Ramos (cell line): Measurements from ENCODE around the gene ZNF775.

ENCODE experiments used
- in situ Hi-C: fragments of 300-500 bp; cut with MboI; formaldehyde crosslinking; loops from one replicate; pipeline ENCODE4 v1.14.3; 2022; ENCODE audit warnings: low sequenced_read_pairs; ENCODE audit not compliant: unreplicated experiment

The ZNF775 gene

GRCh38 chr7:150378853-150379440, at the start of gene ZNF775:
TSS of gene ZNF775 (plus strand) at chr7:150379330. CDS start at chr7:150388471, 9,141 bp downstream.
- in situ Hi-C loops = no loop called here

- in situ Hi-C loops = no loop called here
Observed at GRCh38 chr7:150329331-150330120, 49.6 kb upstream of the ZNF775 start.

- in situ Hi-C loops = no loop called here
Observed at GRCh38 chr7:150330211-150330885, 48.8 kb upstream of the ZNF775 start.

DNA sequence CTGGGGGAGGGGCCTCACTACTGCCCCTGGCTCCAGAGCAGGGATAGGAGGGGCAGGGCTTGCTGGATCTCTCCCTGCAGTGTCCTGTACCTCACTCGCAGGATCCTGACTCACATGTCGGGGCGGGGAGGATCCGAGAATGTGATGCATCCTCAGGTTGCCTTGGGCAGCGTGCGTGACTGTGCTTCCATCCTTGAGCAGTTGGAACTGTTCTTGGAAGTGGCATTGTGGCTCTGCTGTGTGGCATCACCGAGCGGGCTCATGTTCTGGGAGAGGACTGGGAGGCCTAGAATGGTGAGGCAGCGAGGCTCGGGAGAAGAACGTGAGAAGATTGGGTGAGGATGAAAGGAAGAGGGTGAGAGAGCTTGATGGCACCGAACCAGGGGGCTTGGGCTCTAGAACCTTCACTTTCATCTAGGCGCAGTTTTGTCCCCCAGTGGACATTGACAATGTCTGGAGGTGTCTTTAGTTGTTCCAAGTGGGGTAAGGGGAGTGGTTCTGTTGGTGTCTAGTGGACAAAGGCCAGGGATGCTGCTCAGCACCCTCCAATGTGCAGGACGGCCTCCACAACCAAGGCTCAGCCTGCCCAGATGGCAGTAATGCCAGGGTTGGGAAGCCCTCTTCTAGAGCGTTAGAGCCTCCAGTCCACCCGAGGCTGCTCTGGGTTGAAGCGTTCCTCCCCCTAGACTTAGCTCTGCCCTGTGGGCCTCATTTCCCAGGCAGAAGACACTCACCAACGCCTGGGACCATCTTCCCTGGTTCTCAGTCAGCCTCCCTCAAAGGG, 46.1 kb upstream of the ZNF775 start:
- in situ Hi-C loops = no loop called here

DNA sequence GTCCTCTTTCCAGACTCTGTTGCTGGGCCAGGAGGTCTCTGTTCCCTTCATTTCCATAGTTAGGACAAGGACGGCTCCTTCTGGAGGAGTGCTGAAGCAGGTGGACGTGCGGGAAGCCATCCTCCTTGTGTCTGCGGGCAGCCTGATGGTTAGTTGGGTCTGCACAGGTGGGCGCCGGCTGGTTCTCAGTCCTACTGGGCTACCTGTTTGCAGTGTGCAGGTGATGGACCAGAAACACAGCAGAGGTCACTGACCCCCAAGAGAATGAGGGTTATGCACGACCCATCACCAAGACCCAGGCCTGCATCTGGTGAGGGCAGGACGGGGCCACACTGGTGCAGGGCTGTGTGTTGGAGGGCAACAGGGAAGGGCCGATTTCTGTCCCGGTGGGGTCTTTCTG, 45.5 kb upstream of the ZNF775 start:
- in situ Hi-C loops = no loop called here

DNA sequence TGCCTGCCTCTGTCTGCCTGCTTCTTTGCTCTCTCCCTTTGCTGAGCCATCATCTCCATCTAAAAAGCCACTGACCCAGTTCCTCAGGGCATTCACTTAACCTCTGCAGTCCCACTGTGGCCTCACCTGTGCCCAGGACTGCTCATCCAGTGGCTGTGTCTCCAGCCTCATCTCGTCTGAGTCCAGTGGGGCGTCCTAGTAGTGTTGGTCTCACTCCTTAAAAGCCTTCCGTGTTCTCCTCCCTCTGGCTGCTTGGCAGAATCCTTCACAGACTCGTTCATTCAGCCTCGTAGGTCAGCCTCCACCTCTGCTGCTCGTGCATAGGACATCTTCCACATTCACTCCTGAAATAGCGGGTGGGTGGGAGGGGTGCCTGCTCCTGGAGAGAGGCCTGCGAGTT, 45.0 kb upstream of the ZNF775 start:
- in situ Hi-C loops = no loop called here

GRCh38 chr7:150335108-150335773, 43.9 kb upstream of the ZNF775 start:
- in situ Hi-C loops = no loop called here

DNA sequence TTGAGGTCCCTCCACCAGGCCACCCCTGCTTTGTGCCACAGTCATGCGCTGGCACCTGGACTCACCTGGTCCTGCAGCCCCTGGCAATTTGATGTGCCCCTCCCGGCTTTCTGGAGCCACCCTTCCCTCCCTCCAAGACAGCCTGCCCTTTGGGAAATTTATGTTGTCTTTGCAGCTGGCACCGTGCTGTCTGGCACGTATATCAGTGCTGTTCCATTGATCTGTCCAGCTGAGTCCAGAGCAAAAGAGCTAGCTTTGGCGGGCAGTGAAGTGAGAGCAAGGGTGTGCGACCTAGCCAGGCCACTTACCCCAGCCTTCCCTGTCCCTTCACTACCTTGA, 43.4 kb upstream of the ZNF775 start:
- in situ Hi-C loops = no loop called here

DNA sequence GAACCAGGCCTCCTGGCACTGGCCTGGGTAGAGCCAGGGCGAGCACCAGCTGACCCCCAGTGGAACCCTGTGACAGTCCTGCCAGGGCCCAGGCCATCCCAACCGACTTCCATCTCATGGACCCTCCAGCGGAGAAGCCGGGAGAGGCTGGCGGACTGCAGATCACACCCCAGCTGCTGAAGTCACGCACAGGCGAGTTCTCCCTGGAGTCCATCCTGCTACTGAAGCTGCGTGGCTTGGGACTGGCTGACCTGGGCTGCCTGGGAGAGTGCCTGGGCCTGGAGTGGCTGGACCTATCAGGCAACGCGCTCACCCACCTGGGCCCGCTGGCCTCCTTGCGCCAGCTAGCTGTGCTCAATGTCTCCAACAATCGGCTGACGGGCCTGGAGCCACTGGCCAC, 42.4 kb upstream of the ZNF775 start:
- in situ Hi-C loops = no loop called here

DNA sequence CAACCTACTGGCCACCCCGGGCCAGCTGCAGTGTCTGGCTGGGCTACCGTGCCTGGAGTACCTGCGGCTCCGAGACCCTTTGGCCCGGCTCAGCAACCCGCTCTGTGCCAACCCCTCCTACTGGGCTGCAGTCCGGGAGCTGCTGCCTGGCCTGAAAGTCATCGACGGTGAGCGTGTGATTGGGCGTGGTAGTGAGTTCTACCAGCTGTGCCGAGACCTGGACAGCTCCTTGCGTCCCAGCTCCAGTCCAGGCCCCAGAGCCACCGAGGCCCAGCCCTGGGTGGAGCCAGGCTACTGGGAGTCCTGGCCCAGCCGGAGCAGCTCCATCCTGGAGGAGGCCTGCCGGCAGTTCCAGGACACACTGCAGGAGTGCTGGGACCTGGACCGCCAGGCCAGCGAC, 42.0 kb upstream of the ZNF775 start:
- in situ Hi-C loops = no loop called here

- in situ Hi-C loops = no loop called here
Observed at GRCh38 chr7:150337659-150338081, 41.5 kb upstream of the ZNF775 start.

- in situ Hi-C loops = no loop called here
Observed at GRCh38 chr7:150338166-150338829, 40.8 kb upstream of the ZNF775 start.

GRCh38 chr7:150339409-150339809, 39.7 kb upstream of the ZNF775 start:
- in situ Hi-C loops = no loop called here

GRCh38 chr7:150340024-150340749, 38.9 kb upstream of the ZNF775 start:
- in situ Hi-C loops = no loop called here

DNA sequence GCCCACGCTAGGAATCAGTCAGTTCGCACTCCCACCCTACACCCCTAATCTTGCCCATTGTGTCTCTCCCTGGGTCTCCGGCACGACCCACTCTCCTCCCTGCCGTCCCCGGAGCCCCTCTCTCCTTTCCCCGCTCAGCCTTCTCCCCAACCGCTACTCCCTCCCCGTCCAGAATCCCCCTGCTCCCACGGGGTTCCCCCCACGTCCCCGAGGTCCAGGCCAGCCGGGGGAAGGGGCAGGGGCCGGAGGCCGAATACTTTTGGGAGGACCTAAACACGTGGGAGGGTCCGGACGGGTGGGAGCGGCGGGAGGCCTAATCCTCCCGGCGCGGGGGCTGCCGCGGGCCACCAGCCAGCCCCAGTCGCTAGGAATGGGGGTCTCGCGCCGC, 38.3 kb upstream of the ZNF775 start:
- in situ Hi-C loops = no loop called here

DNA sequence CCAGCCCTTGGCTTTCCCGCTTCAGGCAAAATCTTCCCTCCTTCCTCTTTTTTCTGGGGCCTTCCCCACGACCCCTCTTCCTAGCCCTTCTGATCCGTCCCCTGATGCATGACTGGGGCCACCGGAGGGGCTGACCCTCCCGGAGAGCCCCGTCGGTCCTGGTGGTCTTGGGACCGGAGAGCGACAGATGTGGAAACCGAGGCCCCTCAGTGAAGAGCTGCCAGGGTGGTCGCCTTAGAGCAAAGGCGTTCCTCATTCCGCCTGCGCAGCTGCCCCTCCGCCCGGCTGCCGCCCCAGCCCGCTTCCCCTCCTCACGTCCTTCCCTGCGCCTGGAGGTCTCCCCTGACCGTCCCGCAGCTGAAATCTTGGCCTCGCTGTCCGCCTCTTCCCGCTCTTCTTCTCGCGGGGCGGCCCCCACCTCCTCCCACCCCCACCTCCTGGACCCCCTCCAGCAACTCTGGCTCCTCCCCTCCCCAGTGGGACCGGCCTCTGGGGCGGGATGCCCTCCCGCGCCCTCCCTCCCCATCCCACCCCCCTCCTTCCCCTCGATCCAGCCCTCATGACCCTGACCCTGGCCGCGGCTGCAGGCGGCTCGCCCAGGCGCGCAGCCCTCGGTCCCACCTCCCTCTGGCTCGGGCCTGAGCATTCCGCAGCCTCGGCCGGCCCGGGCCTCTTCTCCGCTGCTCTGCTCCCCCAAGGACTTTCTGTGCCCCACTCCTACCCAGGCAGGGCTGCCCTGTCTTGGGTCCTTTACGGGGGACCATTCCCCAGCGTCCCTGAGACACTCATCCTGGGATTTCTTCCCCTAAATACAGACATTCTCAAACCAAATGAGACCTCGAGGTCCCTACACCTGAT, 37.6 kb upstream of the ZNF775 start, which contains the start of gene RARRES2:
Gene RARRES2 (minus strand): TSS at position 367 of the 858 bp plus-strand sequence. CDS start 1,020 bp downstream, outside the sequence.
- in situ Hi-C loops = no loop called here

DNA sequence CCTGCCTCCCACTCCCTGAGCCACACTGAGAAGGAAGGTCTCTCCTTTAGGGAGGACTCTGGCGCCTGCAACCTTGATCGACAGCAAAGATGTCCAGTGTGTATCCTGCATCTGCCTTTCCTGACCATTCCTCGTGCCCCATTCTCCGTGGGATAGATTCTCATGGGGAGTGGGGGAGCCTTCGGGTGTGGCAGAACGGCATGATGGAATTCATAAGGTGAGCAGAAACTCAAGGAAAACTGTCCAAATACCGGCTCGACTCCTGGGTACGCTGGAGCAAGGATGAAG, 37.1 kb upstream of the ZNF775 start:
- in situ Hi-C loops = no loop called here

GRCh38 chr7:150343225-150343624, 35.9 kb upstream of the ZNF775 start:
- in situ Hi-C loops = no loop called here
